HCT116 (cell line): ENCODE data around the gene SLC19A1. TPM values are rescaled to one million over a fixed set of nuclear protein-coding genes. Genes with fewer than 3 reads are reported as not detected.

Experiments used
- ATAC-seq: fragments of 200-7000 bp; cut with Tn5 transposase; 2 replicates; pipeline ENCODE4 v1.9.1; 2020; ENCODE audit warnings: mild to moderate bottlenecking, moderate library complexity
- BruUV-seq: library from RNA; stranded (reverse); fragments of 400-500 nt; replicated peaks from 2 replicates; lab custom pipeline; 2021; lab: Mats Ljungman, UMichigan
- CTCF ChIA-PET: fragments of 300-600 bp; sonication (Branson Sonifier 250); formaldehyde crosslinking; loops from one replicate; lab custom pipeline; 2021; ENCODE audit warnings: antibody characterized with exemption; lab: Charles Lee
- POLR2A ChIA-PET: fragments of 300-600, 350-600 bp; sonication (Branson Sonifier 250); formaldehyde crosslinking; loops from one replicate; lab custom pipeline; 2021; ENCODE audit warnings: antibody characterized with exemption; lab: Charles Lee
- RAD21 ChIA-PET, 2 experiments: fragments of 300-600 bp; sonication (Branson Sonifier 250); formaldehyde crosslinking; loops; one replicate each; lab custom pipeline; 2023; ENCODE audit warnings: low total read pairs in 2 of 2; ENCODE audit not compliant: uncharacterized antibody in 2 of 2, unreplicated experiment in 2 of 2, low non-redundant PET in 1 of 2; lab: Charles Lee
- DNase-seq: peaks from one replicate; pipeline ENCODE4 v3.0.0-alpha.2; 2010; ENCODE audit warnings: low read depth, low spot score
- H2AFZ ChIP-seq: fragments of 200-600 bp; shearing (Covaris generic), sonication (generic); 2 replicates; pipeline ENCODE4 v1.6.1; 2017; ENCODE audit warnings: low read depth, mixed run types, mixed read lengths, antibody characterized with exemption, low read length; ENCODE audit not compliant: poor library complexity, severe bottlenecking
- H3K27ac ChIP-seq: 2 replicates; pipeline ENCODE4 v1.5.1; 2012; ENCODE audit warnings: low read depth, low read length
- H3K27me3 ChIP-seq: fragments of 200-600 bp; sonication (generic); 2 replicates; pipeline ENCODE4 v1.6.1; 2016; ENCODE audit warnings: mixed run types, low read length, mixed read lengths; ENCODE audit not compliant: insufficient read depth
- H3K36me3 ChIP-seq, 2 experiments: fragments of 200-500 bp in 1 of 2; fragments of 200-600 bp in 1 of 2; sonication (Bioruptor generic) in 1 of 2; sonication (generic) in 1 of 2; 2 replicates each; pipeline versions ENCODE4 v1.5.1 to v1.6.1; 2014 to 2016; ENCODE audit warnings: low read length in 2 of 2, inconsistent platforms in 1 of 2, mixed read lengths in 1 of 2, mixed run types in 1 of 2; ENCODE audit not compliant: insufficient read depth in 2 of 2, control insufficient read depth in 1 of 2
- H3K4me1 ChIP-seq, 2 experiments: fragments of 200-600 bp in 1 of 2; sonication (generic) in 1 of 2; 2 replicates each; pipeline versions ENCODE4 v1.5.1 to v1.6.1; 2012 to 2017; ENCODE audit warnings: low read length in 2 of 2, inconsistent platforms in 1 of 2, mild to moderate bottlenecking in 1 of 2, mixed read lengths in 1 of 2, mixed run types in 1 of 2, moderate library complexity in 1 of 2; ENCODE audit not compliant: insufficient read depth in 2 of 2, control insufficient read depth in 1 of 2
- H3K4me2 ChIP-seq: fragments of 200-600 bp; sonication (generic); 2 replicates; pipeline ENCODE4 v1.6.1; 2017; ENCODE audit warnings: mixed run types, low read length, mixed read lengths
- H3K4me3 ChIP-seq, 2 experiments: fragments of 200-600 bp in 1 of 2; sonication (generic) in 1 of 2; replicated peaks in 1 of 2; 2 replicates each; pipeline ENCODE4 v1.5.1; 2011 to 2016; ENCODE audit warnings: low read length in 2 of 2, control low read depth in 1 of 2, low read depth in 1 of 2, mild to moderate bottlenecking in 1 of 2, mixed read lengths in 1 of 2, mixed run types in 1 of 2
- H3K79me2 ChIP-seq: fragments of 200-600 bp; sonication (generic); 2 replicates; pipeline ENCODE4 v1.6.1; 2017; ENCODE audit warnings: mild to moderate bottlenecking, mixed run types, low read length, moderate library complexity, mixed read lengths; ENCODE audit not compliant: insufficient read depth
- H3K9ac ChIP-seq: fragments of 200-600 bp; sonication (generic); 2 replicates; pipeline ENCODE4 v1.6.1; 2016; ENCODE audit warnings: low read length, mixed read lengths
- H3K9me2 ChIP-seq: fragments of 200-600 bp; sonication (generic), shearing (Covaris generic); 2 replicates; pipeline ENCODE4 v1.6.1; 2017; ENCODE audit warnings: mixed run types, mild to moderate bottlenecking, moderate library complexity; ENCODE audit not compliant: insufficient read depth
- H3K9me3 ChIP-seq, 2 experiments: fragments of 200-500 bp in 1 of 2; fragments of 200-600 bp in 1 of 2; sonication (Bioruptor generic) in 1 of 2; sonication (generic) in 1 of 2; 2 replicates each; pipeline ENCODE4 v1.6.1; 2014 to 2017; ENCODE audit warnings: low read length in 2 of 2, mixed read lengths in 2 of 2, inconsistent platforms in 1 of 2, low read depth in 1 of 2, mild to moderate bottlenecking in 1 of 2, mixed run types in 1 of 2, moderate library complexity in 1 of 2; ENCODE audit not compliant: control insufficient read depth in 1 of 2, insufficient read depth in 1 of 2
- H4K20me1 ChIP-seq: fragments of 200-600 bp; sonication (generic), shearing (Covaris generic); 2 replicates; pipeline ENCODE4 v1.6.1; 2017; ENCODE audit warnings: mixed run types, mild to moderate bottlenecking, moderate library complexity; ENCODE audit not compliant: insufficient read depth
- CBX3 ChIP-seq: IDR thresholded peaks from 2 replicates; pipeline ENCODE4 v1.6.1; 2012; ENCODE audit warnings: low read depth
- ELF1 ChIP-seq: IDR thresholded peaks from 2 replicates; pipeline ENCODE4 v1.6.1; 2012; ENCODE audit warnings: low read depth, borderline replicate concordance
- EZH2phosphoT487 ChIP-seq: fragments of 200-600 bp; IDR thresholded peaks from 2 replicates; pipeline ENCODE4 v1.6.1; 2018; ENCODE audit warnings: antibody characterized with exemption, borderline replicate concordance
- FOSL1 ChIP-seq: IDR thresholded peaks from 2 replicates; pipeline ENCODE4 v1.6.1; 2012; ENCODE audit warnings: low read depth
- MAX ChIP-seq: IDR thresholded peaks from 2 replicates; pipeline ENCODE4 v1.6.1; 2012
- POLR2AphosphoS5 ChIP-seq: IDR thresholded peaks from 2 replicates; pipeline ENCODE4 v1.6.1; 2011; ENCODE audit warnings: mild to moderate bottlenecking, low read depth, low read length, moderate library complexity
- SP1 ChIP-seq: IDR thresholded peaks from 2 replicates; pipeline ENCODE4 v1.6.1; 2012; ENCODE audit warnings: low read depth
- YY1 ChIP-seq: IDR thresholded peaks from 2 replicates; pipeline ENCODE4 v1.6.1; 2011; ENCODE audit warnings: low read length, low read depth, moderate library complexity, mild to moderate bottlenecking; ENCODE audit not compliant: insufficient replicate concordance; ENCODE audit errors: extremely low read depth
- ZFX ChIP-seq: fragments of 450-650 bp; IDR thresholded peaks from 2 replicates; pipeline ENCODE4 v1.6.1; 2017
- ZNF274 ChIP-seq: fragments of 200-500 bp; sonication (Bioruptor generic); IDR thresholded peaks from 2 replicates; pipeline ENCODE4 v1.6.1; 2014; ENCODE audit warnings: mild to moderate bottlenecking, low read depth, low read length, inconsistent platforms
- intact Hi-C: fragments of 100-400 bp; cut with micrococcal nuclease; formaldehyde crosslinking; loops from 2 replicates; pipeline ENCODE4 v1.10.0; 2022
- total RNA-seq: library from RNA; stranded (reverse); gene quantifications from one replicate; pipeline ENCODE4 v1.2.1, GENCODE V29; 2021; ENCODE audit not compliant: unreplicated experiment

SLC19A1 gene
- total RNA-seq, 1 experiment from 2014 or later, result 50.2 TPM

DNA sequence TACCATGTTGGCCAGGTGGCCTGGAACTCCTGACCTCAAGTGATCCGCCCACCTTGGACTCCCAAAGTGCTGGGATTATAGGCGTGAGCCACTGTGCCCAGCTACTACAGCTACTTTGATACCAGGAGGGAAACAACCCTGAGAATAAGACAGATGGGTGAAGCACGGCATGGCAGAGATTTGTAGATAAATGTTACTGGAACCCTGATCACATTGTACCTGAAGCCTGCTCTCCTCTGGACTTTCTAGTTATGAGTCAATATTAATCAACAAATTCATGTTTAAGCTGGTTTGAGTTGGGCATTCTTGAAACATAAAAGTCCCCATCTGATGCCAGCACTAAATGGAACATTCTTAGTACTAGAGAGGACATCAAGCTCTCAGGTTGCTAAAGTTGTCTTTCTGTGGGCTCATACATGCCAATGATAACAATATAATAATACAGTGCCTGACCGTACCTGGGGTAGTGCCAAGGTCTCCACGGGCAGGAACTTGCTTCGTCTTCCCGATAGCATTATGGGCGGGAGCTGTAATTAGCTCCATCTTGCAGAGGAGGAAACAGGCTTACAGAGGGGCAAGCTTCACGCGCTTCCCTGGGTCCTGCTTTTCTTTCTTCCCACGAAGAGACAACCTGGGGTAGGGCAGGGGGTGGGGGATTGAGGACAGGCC is 30.7 kb upstream of the SLC19A1 start:
- no peak for ATAC-seq
- H4K20me1 ChIP-seq, result no peaks in the 10 kb centered on the region
- no peaks in the 10 kb centered on the region for H3K27me3 ChIP-seq
- DNase-seq, result no peak
- no peak overlapping the region for H3K9ac ChIP-seq
- ChIA-PET CTCF (interaction anchor here (0.8 to 1.0 kb wide), 2 partner anchors 17 kb away, joined by 3 read pairs; no protein-coding TSS in a partner anchor), POLR2A (no interaction called here), RAD21 (no interaction called here)
- H3K9me2 ChIP-seq, result no peaks in the 10 kb centered on the region
- H3K4me3 ChIP-seq, result no peak overlapping the region
- no peaks in the 10 kb centered on the region for H3K9me3 ChIP-seq
- no peak overlapping the region for H2AFZ ChIP-seq
- no peak overlapping the region for H3K27ac ChIP-seq
- no peaks in the 10 kb centered on the region for H3K4me1 ChIP-seq
- no peak for TF ChIP-seq ZNF274
- no peak for TF ChIP-seq MAX
- no peak for TF ChIP-seq ZFX
- H3K36me3 ChIP-seq, result no peaks in the 10 kb centered on the region
- BruUV-seq, result no TSS peak
- H3K4me2 ChIP-seq, result no peak overlapping the region
- H3K79me2 ChIP-seq, result no peaks in the 10 kb centered on the region
- intact Hi-C loops, result no loop called here

- Histone ChIP-seq H3K4me3 (no peak overlapping the region), H4K20me1 (no peaks in the 10 kb centered on the region), H2AFZ (no peak overlapping the region), H3K9me3 (no peaks in the 10 kb centered on the region), H3K9ac (no peak overlapping the region), H3K79me2 (no peaks in the 10 kb centered on the region), H3K4me2 (no peak overlapping the region), H3K4me1 (no peaks in the 10 kb centered on the region), H3K27ac (no peak overlapping the region), H3K36me3 (no peaks in the 10 kb centered on the region), H3K27me3 (no peaks in the 10 kb centered on the region), H3K9me2 (no peaks in the 10 kb centered on the region)
- ATAC-seq (no peak), DNase-seq (no peak)
- no TSS peak for BruUV-seq
- ChIA-PET CTCF (interaction anchor here (1.0 kb wide), 1 partner anchor 16 kb away, joined by 3 read pairs; no protein-coding TSS in a partner anchor), RAD21 (no interaction called here), POLR2A (no interaction called here)
- no peak for TF ChIP-seq EZH2phosphoT487
- no peak for TF ChIP-seq MAX
- no peak for TF ChIP-seq FOSL1
- TF ChIP-seq CBX3, result no peak
- no peak for TF ChIP-seq YY1
- no peak for TF ChIP-seq SP1
- TF ChIP-seq ELF1, result no peak
- TF ChIP-seq POLR2AphosphoS5, result no peak
- intact Hi-C loops, result no loop called here
These were observed 30.0 kb upstream of the SLC19A1 start for GRCh38 chr21:45572231-45572630.
